HG03442 (cell line): ENCODE data around the gene RNF167.
A peak's percentile ranks its signal among the peaks of the same experiment; 100 is the strongest.

Experiments
- ATAC-seq: cut with Tn5 transposase; IDR thresholded peaks from one replicate; pipeline ENCODE4 v1.9.1; 2021; ENCODE audit warnings: mild to moderate bottlenecking, moderate library complexity; ENCODE audit not compliant: unreplicated experiment

Gene RNF167

DNA sequence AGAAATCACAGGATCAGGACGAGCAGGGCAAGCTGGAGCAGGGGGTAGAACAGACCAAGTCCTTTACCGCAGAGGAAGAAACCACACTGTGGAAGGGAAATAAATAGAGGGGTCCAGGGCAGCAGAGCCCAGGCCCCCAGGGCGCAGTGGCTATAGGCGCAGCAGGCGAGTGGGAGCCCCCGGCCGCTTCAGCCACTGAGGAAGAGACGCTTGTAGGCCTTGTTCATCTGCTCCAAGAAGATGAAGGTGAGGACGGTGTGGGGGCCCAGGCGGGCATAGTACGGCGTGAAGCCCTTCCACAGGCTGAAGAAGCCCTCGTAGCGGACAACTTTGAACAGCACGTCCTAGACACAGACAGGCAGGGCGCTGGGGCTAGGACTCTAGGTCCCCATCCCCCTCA is 2.5 kb upstream of the RNF167 start:
- no peak for ATAC-seq

DNA sequence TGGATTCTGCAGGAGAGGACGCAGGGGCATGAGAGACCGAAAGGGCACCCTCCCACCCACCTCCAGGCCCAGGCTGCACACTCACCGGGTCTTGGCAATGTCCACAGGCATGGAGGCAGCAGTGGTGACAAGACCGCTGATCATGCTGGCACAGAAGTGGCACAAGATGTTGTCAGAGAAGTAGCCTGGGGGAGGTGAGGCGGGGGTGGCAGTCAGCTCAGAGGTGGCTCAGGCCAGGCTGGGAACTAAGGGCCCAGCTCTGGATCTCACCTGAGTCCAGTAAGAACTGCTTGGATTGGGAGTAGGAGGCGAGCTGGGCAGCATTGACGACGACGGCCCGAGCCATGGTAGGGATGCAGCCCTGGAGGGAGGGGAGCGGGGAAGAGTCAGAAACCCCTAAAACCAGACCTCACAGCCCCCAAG is 2.0 kb upstream of the RNF167 start:
- ATAC-seq, result no peak

DNA sequence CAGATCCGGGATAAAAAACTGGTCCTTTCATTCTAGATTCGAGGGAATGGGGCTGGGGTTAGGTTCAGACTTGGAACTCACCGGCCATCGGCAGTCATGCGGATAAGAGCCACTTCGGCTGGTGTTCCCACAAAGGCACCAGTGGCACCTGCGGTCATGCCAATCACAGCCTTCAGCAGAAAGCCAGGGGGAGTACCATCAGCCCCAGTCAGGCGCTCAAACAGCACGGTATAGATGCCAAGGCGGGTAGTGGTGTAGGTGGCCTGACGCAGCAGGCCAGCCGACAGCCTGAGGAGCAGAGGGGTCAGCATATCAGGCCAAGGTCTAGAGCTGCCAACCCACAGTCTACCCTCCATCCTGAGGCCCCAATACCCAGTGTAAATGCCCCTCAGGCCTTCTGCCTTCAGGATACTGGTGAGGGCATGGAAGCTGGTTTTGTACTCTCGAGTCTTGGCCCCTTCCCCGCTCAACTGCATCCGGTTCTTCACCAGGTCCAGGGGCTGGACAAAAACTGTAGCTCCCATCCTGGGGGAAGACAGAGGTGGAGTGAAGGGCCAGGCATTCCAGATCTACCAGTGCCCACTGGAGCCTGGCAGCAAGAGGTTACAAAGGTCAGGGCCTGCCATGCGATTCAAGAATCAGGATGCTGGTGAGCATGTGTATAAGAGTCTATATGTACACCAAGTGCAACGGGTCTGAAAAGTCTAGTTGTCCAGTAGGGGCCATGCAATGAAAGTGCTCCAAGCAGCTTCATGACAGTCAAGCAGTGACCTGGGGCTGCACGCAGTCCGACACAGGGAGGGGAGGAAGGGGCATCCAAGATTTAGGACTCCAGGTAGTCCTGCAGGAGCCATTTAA is 1.2 kb upstream of the RNF167 start:
- no peak for ATAC-seq

DNA sequence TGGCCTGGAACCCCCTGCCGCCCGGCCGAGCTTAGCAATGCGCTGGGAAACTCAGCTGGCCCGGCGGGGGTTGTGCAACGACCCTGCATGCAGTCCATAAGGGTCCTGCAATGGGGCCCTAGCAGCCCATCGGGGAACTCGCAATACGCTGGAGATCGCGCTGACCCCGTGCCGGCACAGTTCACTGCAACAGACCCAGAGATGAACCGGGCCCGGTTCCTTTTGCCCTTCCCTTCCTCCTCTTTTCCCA is 597 bp upstream of the RNF167 start:
- peak; percentile 11 for ATAC-seq

DNA sequence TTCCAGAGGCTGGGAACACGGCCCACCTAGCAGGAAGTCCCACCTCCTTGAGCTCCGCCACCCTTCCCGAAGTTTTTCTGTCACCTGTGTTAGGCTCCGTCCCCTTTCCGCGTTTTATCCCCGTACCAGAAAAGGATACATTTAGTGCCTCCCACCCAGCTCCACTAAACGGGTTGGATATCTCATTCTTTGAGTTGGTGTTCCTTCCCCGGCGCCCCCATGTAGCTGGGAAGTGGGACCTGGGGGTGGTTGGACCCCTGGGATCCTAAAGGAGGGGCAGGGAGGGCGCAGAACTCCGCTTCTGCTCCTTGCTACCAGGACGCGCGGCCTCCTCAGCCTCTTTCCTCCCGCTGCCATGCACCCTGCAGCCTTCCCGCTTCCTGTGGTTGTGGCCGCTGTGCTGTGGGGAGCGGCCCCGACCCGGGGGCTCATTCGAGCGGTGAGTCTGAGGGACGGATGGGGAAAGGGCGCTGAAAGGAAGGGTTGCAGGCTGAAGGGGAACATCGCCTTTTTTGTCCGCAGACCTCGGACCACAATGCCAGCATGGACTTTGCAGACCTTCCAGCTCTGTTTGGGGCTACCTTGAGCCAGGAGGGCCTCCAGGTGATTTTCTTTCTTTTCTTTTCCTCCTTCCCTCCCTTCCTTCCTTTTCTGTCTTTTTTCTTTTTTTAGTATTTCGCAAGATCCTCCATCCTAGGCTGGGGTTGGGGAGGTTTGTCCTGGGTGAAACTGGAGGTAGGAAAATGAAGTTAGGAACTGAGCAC is 669 bp downstream of the RNF167 start:
- ATAC-seq, result no peak

DNA sequence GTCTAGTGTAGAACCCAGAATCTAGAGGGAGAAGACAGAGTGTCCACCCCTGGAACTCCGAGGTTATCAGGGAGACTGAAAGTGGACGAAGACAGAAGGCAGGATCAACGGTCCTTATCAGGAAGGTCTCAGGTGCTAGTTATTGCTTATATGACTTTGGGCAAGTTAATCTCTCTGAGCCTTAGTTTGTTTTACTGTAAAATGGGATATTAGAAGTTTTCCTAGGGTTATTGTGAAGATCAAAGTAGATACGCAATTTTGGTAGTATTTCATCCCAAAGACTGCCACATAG is 1.2 kb downstream of the RNF167 start:
- ATAC-seq, result no peak

DNA sequence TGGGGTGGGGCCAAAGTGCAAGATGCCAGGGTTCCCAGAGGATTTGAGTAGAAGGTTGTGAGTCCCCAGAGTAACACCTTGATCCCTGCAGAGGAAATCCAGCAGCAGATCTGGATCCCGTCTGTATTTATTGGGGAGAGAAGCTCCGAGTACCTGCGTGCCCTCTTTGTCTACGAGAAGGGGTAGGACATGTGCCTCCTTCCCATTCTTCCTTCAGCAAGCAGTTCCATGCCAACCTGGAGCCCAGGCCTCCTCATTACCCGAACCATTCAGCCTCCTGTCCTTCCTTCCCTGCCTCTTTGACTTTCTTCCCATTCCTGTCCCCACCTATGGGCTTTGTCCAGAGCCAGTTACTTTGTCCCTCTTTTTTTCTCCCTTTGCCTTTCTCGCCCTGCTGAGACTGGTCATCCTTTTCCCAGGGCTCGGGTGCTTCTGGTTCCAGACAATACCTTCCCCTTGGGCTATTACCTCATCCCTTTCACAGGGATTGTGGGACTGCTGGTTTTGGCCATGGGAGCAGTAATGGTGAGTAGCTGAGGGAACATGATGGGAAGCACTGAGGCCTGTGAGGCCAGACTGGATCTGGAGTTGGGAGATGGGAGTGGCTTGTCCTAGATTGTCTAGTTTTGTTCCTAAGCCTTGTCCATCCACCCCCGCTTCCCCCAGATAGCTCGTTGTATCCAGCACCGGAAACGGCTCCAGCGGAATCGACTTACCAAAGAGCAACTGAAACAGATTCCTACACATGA is 2.9 kb downstream of the RNF167 start:
- ATAC-seq, result no peak

DNA sequence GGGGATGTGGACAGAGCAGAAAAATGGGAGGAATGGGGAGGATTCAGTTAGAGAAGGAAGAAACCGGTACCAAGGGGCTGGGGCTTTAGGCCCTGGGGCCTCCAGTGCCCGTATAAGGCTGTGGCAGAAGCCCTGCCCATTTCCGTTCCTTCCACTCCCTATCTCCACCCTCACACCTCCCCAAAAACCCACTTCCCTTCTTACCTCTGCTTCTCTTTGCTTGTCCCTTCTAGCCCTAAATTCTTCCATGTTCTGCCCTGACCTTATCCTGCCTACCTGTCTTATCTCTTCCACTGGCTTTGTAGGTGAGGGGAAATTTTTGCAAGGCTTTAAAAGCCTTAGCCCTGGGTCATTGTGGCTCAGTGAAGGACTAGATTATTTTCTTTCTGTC is 4.1 kb downstream of the RNF167 start:
- no peak for ATAC-seq

DNA sequence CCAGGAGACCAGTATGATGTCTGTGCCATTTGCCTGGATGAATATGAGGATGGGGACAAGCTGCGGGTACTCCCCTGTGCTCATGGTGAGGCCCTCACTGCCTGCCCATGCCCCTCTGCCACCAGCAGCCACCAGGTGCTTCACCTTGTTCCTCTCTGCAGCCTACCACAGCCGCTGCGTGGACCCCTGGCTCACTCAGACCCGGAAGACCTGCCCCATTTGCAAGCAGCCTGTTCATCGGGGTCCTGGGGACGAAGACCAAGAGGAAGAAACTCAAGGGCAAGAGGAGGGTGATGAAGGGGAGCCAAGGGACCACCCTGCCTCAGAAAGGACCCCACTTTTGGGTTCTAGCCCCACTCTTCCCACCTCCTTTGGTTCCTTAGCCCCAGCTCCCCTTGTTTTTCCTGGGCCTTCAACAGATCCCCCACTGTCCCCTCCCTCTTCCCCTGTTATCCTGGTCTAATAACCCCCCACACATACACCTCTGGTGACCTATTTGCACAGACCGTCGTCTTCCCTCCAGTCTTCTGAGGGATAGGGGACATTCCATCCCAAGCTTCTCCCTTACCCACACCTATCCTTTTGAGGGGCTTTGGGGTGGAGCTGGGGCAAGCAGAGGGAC is 4.6 kb downstream of the RNF167 start:
- no peak for ATAC-seq

DNA sequence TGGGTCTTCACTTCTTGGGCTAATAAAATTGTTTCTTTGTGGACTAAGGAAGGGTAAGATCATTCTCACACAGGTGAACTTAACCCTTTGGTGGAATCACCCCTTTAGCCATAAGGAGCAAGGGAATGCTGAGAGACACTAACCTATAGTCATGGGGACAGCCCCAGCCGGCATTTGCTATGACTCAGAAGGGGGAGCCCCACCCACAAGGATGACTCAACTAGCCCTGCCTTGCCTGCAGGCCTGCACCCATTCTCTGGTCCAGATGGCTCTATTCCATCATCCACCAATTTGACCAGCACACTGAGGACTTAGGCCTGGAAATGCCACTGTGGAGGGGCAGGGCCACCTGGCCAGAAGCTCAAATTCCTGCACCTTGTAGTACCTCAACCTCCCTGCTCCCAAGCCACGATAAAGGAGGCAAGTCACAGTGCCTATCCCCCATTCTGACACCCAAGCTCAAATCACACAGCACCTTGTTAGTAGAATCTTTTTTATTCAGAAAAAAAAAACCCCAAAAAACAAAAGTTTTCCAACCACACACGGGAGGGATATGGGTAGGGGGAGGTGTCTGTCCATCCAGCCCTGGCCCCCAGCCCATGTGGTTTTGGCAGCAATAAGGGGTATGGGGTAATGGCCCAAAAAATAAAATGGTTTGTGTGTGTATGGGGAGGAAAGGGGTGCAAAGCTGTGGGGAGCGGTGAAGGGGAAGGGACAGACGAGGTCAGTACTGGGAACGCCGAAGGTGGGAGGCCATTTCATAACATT is 5.3 kb downstream of the RNF167 start:
- ATAC-seq, result peak; percentile 20

DNA sequence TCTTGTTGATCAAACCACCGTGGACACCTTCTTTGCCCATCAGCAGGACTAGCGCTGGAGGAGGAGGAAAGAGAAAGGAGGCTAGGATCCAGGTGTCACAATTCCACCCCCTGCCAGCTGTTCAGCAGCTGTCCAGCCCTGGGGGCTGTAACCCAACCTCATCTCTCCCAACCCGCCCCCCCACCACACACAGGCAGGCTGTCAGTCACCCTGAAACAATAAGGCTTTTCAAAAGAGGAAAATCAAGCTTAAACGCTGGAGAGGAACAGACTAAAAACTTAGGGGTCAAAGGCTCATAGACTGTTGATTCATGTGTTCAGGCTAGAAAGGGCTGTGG is 5.8 kb downstream of the RNF167 start:
- ATAC-seq, result no peak

DNA sequence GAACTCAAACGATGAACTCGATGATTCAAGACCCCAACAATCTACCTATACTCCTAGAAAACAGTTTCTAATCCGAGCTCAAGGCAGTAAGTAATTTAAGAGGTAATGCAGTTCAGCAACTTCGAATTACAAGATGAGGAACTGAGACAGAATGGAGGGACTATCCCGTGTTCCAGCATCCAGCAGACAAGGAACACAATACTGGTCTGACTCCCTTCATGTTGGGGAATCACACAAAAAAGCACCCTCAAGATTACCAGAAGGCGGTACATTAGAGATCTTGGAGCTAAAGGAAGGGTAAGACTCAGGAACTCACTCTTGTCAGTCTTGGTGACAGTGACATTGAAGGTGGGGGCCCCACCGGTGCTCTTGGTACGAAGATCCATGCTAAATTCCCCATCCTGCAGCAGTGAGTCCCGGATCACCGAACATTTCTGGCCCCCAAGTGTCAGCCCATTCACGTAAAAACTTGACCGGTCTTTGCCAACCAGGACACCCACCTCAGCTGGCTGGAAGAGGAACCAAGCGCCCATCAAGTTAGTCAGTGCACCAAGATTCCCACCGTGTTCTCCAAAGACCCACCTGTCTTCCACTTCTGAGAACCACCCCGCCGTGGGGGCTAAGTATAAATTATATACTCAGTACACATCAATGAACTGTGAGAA is 6.4 kb downstream of the RNF167 start:
- ATAC-seq, result no peak

DNA sequence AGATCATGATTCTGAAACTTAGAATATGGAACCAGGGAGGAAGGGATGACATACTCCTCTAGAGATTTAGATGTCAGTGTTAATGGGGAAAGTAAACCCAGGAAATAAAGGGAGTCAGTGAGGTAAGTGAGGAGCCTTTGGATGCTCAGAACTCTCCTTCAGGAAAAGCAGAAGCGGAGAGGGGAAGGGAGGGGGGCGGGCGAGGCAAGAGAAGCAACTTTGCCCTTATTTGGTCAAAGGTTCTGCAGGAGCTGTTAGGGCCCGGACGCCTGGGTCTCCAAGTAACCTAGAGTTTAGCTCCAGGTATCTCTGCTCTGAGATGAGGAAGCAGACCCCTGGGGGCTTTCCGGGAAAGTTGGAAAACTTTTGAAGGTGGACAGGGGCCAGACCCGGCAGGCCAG is 6.9 kb downstream of the RNF167 start:
- ATAC-seq, result no peak

DNA sequence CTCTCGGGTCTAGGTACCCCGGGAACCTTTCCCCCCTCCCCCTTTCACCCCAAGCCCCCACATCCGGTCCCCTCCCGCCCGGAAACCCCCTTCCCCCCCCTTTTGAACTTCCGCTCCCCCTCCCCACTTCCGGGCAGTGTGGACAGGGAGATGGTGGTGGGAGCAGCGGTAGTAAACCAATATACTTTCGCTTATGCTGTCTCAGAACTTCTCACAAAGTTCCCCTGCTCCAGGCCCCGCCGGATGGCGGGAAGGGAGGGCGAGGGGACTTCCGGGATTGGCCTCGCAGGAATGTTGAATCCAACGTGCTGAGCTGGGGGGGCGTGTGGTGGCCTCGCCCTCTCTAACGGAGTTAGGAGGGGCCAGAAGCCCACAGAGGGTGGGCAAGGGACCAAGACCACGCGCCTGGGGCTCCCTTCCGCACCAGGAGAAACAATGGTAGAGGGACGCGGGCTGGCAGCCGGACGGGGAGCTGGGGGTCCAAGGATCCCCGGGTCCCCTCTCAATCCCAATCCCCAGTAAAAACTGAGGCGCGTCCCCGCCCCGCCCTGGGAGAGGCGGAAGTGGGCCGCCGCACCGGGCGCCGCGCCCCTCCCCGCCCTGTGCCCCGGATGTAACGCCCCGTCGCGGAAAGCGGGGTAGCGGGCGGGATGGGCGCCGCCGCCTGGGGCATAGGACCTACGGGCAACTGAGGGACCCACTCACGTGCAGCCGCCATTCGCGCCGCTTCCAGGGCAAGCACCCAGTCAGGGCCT is 7.5 kb downstream of the RNF167 start:
- ATAC-seq, result no peak

DNA sequence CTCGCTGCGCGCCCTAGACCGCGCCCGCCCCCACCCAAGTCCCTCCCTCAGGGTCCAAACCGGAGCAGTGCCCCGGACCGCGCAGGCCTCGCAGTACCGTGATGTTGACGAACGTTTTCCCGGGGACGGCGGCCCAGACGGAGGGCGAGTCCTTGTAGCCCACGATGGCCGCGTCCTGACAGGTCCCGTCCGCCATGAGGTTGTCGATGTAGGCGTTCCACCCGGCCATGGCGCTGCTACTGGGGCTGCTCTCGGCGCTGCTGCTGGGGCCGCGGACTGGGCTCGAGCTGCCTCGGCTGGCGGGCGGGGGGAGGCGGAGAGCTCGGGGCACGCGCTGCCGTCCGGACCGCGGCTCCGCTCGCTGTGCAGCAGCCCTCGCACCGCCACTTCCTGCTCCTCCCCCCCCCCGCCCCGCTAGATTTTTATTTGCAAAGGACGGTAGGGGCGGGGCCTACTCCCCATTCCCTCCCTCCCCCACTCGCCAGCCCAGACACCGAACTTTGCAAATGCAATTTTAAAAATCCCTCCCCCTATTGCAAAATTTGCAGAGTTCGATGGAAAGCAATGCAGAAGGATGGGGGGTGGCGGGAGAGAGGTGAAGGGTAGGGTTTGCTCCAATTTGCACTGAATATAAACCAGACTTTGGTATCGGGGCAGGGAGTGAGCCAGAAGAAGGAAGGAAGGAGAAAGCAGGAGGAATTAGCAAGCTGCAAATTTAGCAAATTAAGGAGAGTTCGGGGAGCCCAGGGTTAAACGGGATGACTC is 8.3 kb downstream of the RNF167 start, which contains the start of gene PFN1:
Gene PFN1, minus strand, starts transcription at position 365 of the 765 bp plus-strand sequence. Its CDS starts 136 bp downstream, at position 229.
- peak; percentile 19 for ATAC-seq

DNA sequence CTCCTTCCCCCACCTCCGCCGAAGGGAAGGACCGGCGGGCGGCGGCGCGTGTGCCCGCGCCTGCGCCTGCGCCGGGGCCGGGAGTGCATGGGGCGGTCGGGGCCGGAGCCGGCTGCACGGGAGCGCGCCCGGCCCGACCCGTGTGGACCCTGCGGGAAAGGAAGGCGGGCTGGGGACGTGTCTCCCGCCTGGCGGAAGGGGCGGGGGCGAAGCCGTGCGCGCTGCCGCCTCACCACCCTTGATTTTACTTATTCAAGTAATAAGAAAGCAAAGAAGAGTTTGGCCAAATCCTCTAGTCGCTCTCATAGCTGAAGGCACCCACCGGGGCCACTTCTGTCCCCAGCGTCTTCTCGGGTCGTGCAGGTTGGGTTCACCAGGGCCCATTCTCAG is 8.9 kb downstream of the RNF167 start:
- ATAC-seq, result peak; percentile 33

DNA sequence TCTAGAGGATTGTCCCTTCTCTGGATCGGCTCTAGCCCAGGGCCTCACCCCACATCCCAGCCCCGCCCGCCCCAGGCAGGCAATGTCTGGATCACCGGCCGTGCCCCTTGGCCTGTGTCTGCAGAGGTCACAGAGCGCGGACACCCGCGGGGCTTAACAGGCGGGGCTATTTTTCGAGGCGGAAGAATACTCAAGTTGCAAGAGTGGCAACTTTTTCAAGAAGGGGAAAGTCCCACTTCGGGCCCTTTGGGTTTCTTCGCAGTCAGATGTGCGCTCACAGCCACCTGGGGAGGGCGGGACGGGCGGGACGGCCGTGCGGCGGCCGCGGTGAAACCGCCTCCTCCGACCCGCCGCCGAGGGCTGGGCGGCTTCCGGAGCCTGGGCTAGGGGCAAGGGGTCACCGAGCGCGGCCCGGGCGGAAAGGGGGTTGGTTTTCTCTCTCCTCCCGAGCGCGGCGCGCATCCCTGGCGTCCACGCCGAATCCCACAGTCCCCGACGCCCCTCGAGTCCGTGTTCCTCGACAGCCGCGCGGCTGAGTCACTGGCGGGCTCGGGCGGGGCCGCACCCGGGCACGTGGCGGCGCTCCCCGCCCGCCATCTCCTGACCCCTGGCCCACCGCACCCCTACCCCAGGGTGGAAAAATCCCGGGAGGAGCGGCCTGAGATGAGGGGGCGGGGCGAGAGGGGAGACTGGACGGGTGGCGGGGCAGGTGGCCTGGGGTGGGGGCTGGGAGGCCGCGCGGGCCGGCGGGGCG is 9.4 kb downstream of the RNF167 start:
- ATAC-seq, result peak; percentile 22

DNA sequence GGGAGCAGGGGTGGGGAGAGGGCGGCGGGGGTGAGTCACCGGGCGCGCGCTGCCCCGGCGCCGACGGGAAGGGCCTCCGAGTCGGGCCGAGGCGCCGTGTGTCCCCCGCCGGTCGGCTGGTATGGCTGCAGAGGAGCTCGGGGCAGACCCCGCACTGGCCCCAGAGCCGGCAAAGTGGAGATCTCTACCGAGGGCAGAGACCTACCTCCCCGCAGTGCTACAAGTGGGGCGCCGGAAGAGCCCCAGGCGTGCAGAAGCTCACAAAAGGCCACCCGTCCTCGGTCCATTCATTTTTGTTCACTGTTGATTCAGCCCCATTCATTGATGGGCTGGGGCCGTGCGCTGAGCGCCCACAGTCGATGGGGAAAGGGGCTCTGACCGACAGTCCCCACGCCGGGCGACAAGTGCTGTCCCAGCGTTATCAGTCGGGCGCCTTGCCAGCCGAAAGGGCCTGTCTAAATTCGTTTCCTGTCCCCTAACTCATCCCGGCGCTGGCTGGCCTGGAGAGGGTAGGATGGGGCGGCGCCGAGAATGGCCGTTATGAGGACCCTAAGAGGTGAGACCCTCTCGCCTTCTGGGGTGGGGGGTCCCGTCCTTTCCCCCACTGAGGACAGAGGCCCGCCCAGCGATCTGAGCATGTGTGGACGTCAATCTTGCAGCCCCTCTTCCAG is 10.1 kb downstream of the RNF167 start:
- peak; percentile 3 for ATAC-seq
